ENCODE data around the gene MTR.
A peak's percentile ranks its signal among the peaks of the same experiment; 100 is the strongest.

Gene MTR

DNA sequence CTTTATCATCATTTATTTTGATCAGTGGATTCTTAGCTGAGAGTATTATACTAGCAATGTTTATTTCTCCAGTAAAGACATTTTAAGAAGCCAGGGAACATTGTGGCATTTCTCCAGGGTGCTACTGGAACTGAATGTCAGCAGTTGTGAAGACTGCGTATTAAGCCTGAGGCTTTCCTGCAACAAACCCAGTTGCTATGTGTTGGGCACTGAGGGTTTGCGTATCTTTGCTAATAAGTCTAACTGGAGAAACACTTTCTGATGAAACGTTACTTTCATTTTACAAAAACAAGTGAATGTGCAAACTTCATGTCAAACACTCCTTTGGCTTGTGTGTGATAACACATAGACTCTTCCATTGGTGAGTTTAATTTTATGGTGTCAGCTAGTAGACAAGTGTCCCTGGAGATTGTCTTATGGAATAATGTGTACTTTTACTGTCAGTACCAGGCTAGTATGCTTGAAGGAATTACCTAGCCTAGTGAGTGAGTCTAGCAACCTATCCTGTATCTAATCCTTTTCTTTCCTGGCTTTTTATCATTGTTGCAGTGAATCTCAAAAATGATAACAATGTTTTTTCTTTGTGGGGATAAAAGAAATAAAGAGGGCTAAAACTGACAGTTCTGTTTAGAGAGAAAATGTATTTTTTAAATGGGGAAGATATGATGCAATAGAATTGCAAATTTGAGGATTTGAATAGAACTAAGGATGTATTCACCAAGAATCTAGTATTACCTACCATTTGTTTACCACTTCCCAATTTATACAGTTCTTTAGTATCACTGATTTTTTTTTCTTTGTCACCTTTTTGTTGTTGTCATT is 70.1 kb downstream of the MTR start:
- DNase-seq, result no peak

- no peak for DNase-seq
Observed at GRCh38 chr1:236865818-236866155, 70.7 kb downstream of the MTR start.

GRCh38 chr1:236868625-236869467 is 73.8 kb downstream of the MTR start:
- peak; percentile 41 to 44 for DNase-seq

- DNase-seq, result no peak
Observed at GRCh38 chr1:236869911-236870310, 74.8 kb downstream of the MTR start.

DNA sequence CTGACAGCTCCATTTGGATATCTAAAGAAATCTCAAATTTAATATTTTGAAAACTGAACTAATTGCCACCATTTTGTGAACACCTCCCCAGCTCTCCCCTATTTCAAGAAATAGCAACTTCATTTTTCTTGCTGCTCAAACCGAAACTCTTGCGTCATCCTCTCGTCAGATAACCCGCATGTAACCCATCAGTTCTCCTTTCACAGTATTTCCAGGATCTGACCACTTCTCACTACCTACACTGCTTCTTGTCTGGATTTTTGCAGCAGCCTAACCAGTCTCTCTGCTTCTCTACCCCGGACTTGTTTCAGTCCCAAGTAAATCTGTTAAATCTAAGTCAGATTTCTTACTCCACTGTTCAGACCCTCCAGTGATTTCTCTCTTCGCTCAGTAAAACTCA is 75.6 kb downstream of the MTR start:
- no peak for DNase-seq

- DNase-seq, result no peak
Observed at GRCh38 chr1:236872075-236872666, 77.1 kb downstream of the MTR start.

DNA sequence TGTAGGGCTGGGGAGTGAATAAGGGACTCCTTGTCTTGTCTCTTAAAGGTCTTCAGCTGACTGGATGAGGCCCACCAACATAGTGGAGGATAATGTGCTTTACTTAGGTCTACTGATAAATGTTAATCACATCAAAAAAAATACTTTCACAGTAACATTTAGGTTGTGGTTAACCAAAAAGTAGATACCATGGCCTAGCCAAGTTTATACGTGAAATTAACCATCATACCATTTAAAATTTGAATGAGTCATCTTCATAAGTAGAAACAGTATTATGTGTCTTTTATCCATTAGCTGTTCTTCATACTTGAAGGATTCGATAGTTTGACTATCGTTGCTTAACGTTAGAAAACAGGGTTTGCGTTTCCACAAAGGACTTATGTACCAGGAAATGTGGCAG is 80.9 kb downstream of the MTR start:
- DNase-seq, result no peak

- no peak for DNase-seq
Observed at GRCh38 chr1:236877661-236878060, 82.6 kb downstream of the MTR start.

- no peak for DNase-seq
Observed at GRCh38 chr1:236880209-236880608, 85.1 kb downstream of the MTR start.

- DNase-seq, result no peak
Observed at GRCh38 chr1:236882678-236883077, 87.6 kb downstream of the MTR start.

DNA sequence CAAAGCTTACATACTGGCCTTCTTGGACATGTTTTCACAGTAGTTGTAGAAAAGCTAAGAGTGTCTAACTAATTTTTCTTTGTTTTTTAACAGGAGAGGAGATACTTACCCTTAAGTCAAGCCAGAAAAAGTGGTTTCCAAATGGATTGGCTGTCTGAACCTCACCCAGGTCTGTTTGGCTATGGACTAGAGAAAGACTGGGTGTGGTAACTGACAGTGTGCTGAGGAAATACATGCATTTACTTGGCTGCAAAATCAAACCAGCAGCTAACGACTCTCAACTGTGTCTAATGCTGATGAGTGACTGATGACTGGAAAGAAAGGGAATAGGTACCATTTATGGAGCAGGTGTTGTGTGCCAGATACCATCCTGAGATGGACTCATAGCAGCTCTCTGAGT is 91.1 kb downstream of the MTR start:
- no peak for DNase-seq

GRCh38 chr1:236887081-236887480 is 92.0 kb downstream of the MTR start:
- DNase-seq, result no peak

DNA sequence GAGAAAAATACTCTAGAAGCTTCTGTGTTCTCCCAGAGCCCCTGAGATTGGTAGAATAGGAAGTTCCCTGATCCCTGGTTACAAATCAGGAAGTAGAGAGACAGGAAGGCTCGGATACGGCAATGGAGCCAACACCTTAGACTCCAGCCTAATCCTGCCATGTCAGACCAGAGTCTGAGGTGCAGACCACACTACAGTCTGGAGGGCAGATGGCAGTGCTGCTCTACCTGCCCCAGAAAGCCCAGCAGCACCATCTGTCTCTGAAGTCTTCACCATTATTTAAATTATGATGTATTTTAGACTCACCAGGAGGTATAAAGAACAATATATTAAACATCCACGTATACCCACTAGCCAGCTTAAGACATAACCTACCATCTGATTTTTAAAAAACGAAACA is 93.0 kb downstream of the MTR start:
- no peak for DNase-seq

GRCh38 chr1:236888903-236889302 is 93.8 kb downstream of the MTR start:
- DNase-seq, result no peak

DNA sequence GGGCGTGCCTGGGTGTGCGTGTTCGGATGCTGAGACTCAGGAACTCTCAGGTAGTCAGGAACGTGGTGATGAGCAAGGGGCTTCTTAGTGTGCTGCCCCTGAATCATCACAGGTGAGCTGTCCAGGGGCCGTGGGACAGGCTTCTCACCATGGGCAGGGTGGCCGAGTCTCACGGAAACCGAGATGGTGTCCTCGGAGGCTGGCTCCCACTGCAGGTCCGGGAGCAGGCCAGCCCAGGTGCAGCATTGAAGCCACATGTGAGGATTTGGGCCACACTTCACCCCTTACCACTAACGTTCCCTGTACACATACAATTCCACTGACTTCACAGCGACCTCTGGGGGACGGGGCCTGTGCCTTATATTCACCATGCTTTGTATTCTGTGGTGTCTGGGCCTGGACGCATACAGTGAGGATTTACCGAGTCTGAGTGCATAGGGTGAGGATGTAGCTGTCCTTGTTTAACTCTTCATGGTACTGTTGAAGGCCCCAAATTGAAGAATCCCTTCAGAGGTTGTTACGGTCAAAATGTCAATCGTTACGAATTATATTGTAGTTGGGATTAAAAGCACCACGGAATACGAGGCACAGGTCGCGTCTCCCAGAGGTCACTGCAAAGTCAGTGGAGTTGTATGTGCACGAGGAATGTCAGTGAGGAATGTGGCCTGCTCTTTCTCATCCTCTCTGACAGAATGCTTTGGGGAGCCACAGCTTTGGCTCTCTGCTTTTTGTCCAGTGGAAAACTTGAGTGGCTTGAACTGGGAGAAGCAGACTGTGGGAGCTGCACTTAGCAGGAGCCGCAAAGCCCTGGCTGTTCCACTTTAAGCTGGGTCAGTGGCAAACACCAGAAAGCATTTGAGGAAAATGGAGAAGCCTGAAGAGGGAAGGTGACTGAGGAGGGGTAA is 95.3 kb downstream of the MTR start:
- DNase-seq, result no peak

DNA sequence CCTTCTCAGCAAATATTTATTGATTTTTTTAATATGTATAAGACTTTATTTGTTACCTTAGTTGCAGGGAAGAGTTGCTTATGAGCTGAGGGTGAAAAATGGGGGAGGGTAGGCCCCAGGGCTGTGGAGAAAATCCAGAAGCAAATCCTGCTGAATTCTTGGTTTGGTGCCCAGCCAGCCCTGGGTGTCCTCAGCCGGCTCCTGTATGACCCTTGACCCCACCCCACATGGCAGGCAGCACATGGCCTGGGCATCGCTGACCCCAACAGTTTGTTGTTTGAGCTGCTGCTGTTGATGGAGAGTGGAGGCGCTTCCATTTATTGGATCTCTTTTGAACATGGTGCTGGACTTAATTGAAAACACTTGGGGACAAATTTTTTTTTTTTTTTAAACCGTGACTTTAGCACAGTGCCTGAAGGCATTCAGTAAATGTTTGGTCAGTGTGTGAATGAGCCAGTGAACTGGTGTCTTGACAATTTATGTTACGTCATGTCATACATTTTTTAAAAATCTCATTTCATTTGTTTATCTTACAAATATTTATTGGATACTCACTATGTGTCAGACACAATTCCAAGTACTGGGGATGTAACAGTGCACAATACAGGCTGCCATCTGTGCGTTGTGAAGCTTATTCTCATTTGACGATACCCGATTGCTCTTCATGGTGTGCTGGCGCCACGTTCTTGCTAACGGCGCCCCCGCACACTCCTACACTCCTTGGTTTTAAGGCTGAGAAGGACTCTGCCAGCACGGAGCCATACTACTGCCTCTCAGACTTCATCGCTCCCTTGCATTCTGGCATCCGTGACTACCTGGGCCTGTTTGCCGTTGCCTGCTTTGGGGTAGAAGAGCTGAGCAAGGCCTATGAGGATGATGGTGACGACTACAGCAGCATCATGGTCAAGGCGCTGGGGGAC is 98.8 kb downstream of the MTR start:
- DNase-seq, result no peak

DNA sequence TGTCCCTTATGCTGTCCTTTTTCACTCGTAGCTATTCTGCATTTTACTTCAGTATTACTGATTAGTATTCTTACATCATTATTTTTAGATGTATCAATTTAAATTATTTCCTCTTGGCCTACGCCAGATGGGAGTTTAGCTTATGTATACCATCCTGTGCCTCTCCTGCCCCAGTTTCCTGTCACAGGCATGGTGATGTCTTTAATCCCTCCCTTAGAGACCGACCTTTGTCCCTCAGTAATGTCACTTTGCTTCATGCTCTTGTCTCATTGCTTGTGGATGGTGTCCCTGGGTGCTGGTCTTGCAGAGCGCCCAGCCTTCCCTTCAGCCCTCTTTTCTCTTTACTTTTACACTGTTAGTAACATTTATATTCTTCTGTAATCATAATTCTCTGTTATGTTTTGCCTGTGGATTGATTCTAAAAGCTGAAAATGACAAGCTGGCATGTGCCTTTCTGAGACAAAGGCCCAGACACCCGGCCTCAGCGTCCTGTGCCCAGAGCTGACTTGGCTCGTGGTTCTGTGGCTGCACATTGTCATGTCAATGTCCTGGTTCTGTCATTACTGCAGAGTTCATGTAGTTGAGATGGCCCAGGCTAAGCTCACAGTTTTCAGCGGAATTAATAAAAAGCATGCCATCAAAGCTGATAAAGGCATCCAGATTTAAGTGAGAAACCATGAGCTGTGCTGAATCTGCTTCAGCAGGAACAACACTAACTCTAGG is 100.7 kb downstream of the MTR start:
- no peak for DNase-seq

DNA sequence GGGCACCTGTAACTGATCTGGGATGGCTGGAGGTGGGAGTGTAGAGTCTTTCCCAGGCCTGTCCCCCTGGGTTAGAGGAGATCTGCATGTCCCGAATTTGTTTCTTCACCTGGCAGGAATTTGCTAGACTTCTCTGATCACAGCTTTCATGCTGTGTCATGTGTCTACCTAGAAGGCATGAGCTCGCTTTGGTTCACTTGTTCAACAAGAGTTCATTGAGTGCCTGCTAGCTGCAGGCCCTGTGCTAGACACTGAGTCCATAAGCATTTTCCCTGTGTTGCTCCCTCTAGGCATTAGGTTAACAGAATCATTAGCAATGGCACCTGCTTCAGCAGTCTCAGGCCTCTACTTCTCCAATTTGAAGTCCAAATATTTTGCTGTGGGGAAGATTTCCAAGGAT is 101.6 kb downstream of the MTR start:
- DNase-seq, result no peak

GRCh38 chr1:236904892-236905741 is 110.0 kb downstream of the MTR start:
- DNase-seq, result no peak

- DNase-seq, result no peak
Observed at GRCh38 chr1:236907205-236907604, 112.1 kb downstream of the MTR start.

Data from stimulated activated CD4-positive, alpha-beta T cell treated with anti-CD3 and anti-CD28 coated beads, Interleukin-2, amount 100 ng/mL, for 24 hours (primary cell).